Panc1 (cell line): ENCODE data around the gene MLH3. TPM values are rescaled to one million over a fixed set of nuclear protein-coding genes. Genes with fewer than 3 reads are reported as not detected.

Source experiments
- ATAC-seq: fragments of 200-7000 bp; cut with Tn5 transposase; 2 replicates; pipeline ENCODE4 v1.9.1; 2020; ENCODE audit warnings: mild to moderate bottlenecking, moderate library complexity
- BruUV-seq: library from RNA; stranded (reverse); fragments of 400-500 nt; replicated peaks from 2 replicates; lab custom pipeline; 2021; lab: Mats Ljungman, UMichigan
- CTCF ChIA-PET: fragments of 300-600 bp; sonication (Branson Sonifier 250); formaldehyde crosslinking; loops from one replicate; lab custom pipeline; 2022; ENCODE audit warnings: antibody characterized with exemption; lab: Charles Lee
- POLR2A ChIA-PET: fragments of 300-600 bp; sonication (Branson Sonifier 250); formaldehyde crosslinking; loops from one replicate; lab custom pipeline; 2022; ENCODE audit warnings: antibody characterized with exemption; lab: Charles Lee
- DNase-seq: peaks from one replicate; pipeline ENCODE4 v3.0.0-alpha.2; 2010; ENCODE audit warnings: low read depth, low spot score
- H3K27ac ChIP-seq: 2 replicates; pipeline ENCODE4 v1.5.1; 2011; ENCODE audit warnings: mild to moderate bottlenecking, low read length, inconsistent platforms
- H3K27me3 ChIP-seq: fragments of 200-500 bp; sonication (Bioruptor generic); 2 replicates; pipeline ENCODE4 v1.6.0; 2014; ENCODE audit warnings: low read length, inconsistent platforms; ENCODE audit not compliant: control insufficient read depth, insufficient read depth
- H3K36me3 ChIP-seq: fragments of 200-500 bp; sonication (Bioruptor generic); 2 replicates; pipeline ENCODE4 v1.5.1; 2014; ENCODE audit warnings: inconsistent platforms, mild to moderate bottlenecking, low read length, moderate library complexity; ENCODE audit not compliant: control insufficient read depth, insufficient read depth
- H3K4me1 ChIP-seq: 2 replicates; pipeline ENCODE4 v1.5.1; 2011; ENCODE audit warnings: inconsistent platforms, mild to moderate bottlenecking, low read length, moderate library complexity; ENCODE audit not compliant: control insufficient read depth, insufficient read depth
- H3K4me3 ChIP-seq, 2 experiments: 2 replicates each; pipeline ENCODE4 v1.5.1; 2011 to 2012; ENCODE audit warnings: low read depth in 2 of 2, low read length in 2 of 2, mild to moderate bottlenecking in 2 of 2, inconsistent platforms in 1 of 2, moderate library complexity in 1 of 2
- H3K9me3 ChIP-seq: fragments of 200-500 bp; sonication (Bioruptor generic); 2 replicates; pipeline ENCODE4 v1.5.1; 2014; ENCODE audit warnings: low read depth, mild to moderate bottlenecking, inconsistent platforms, low read length, moderate library complexity; ENCODE audit not compliant: control insufficient read depth, insufficient read depth
- CTCF ChIP-seq: fragments of 450-650 bp; IDR thresholded peaks from 2 replicates; pipeline ENCODE4 v1.5.1; 2017; ENCODE audit warnings: mild to moderate bottlenecking
- POLR2AphosphoS5 ChIP-seq: IDR thresholded peaks from 2 replicates; pipeline ENCODE4 v1.6.1; 2012; ENCODE audit warnings: mild to moderate bottlenecking, low read depth, low read length, moderate library complexity
- REST ChIP-seq, 2 experiments: IDR thresholded peaks; 2 replicates each; pipeline ENCODE4 v1.6.1; 2011 to 2012; ENCODE audit warnings: low read depth in 2 of 2, control low read depth in 1 of 2, low read length in 1 of 2, mild to moderate bottlenecking in 1 of 2, moderate library complexity in 1 of 2; ENCODE audit not compliant: insufficient read depth in 1 of 2
- SIN3A ChIP-seq: IDR thresholded peaks from 2 replicates; pipeline ENCODE4 v1.6.1; 2012; ENCODE audit warnings: low read depth, mild to moderate bottlenecking, low read length, moderate library complexity, borderline replicate concordance; ENCODE audit not compliant: insufficient read depth
- TCF7L2 ChIP-seq: IDR thresholded peaks from 2 replicates; pipeline ENCODE4 v1.6.1; 2011; ENCODE audit warnings: mild to moderate bottlenecking, low read depth, low read length, inconsistent platforms
- in situ Hi-C: cut with HindIII; loops from 2 replicates; pipeline ENCODE4 v1.10.0; 2016; ENCODE audit warnings: low sequenced_read_pairs, low pct_unique_long_range_greater_than_20kb
- intact Hi-C: fragments of 100-400 bp; cut with micrococcal nuclease; formaldehyde crosslinking; loops from one replicate; pipeline ENCODE4 v1.10.0; 2022; ENCODE audit not compliant: unreplicated experiment
- total RNA-seq: library from RNA; stranded (reverse); gene quantifications from one replicate; pipeline ENCODE4 v1.2.1, GENCODE V29; 2021; ENCODE audit not compliant: unreplicated experiment

Gene MLH3
- total RNA-seq, 1 experiment from 2014 or later, result 17.0 TPM

- intact Hi-C loops (no loop called here), in situ Hi-C loops (no loop called here)
- POLR2A ChIA-PET, result no interaction called here
- Histone ChIP-seq H3K4me3 (no peak overlapping the region), H3K27me3 (no peaks in the 10 kb centered on the region), H3K9me3 (no peaks in the 10 kb centered on the region), H3K27ac (no peak overlapping the region), H3K4me1 (peaks cover 7% of the 10 kb centered on the region; the same call in 1 of the 2 replicates), H3K36me3 (no peaks in the 10 kb centered on the region)
- no peak for DNase-seq
- TF ChIP-seq POLR2AphosphoS5 (no peak), TCF7L2 (no peak), CTCF (no peak), SIN3A (no peak), REST (IDR thresholded peaks at IDR 0.05; ENCODE audit: insufficient read depth in 1 of 2, low read depth in 2 of 2, low read length in 1 of 2) (no peak)
- CTCF ChIA-PET, result no interaction called here
- no TSS peak for BruUV-seq
- ATAC-seq, result no peak
These were observed 3.8 kb downstream of the MLH3 start for GRCh38 chr14:75047506-75047905.

GRCh38 chr14:75046899-75047298, 4.4 kb downstream of the MLH3 start:
- H3K27ac ChIP-seq, result no peak overlapping the region
- no peaks in the 10 kb centered on the region for H3K9me3 ChIP-seq
- DNase-seq, result no peak
- H3K36me3 ChIP-seq, result no peaks in the 10 kb centered on the region
- CTCF ChIA-PET, result no interaction called here
- POLR2A ChIA-PET, result no interaction called here
- no peak overlapping the region for H3K4me3 ChIP-seq
- no peak for ATAC-seq
- H3K4me1 ChIP-seq, result peaks cover 11% of the 10 kb centered on the region
- BruUV-seq, result no TSS peak
- intact Hi-C loops, result no loop called here
- TF ChIP-seq REST (IDR thresholded peaks at IDR 0.05; ENCODE audit: insufficient read depth in 1 of 2, low read depth in 2 of 2, low read length in 1 of 2), result no peak
- TF ChIP-seq SIN3A, result no peak
- TF ChIP-seq CTCF, result no peak
- TF ChIP-seq TCF7L2, result no peak
- no peak for TF ChIP-seq POLR2AphosphoS5
- in situ Hi-C loops, result no loop called here
- H3K27me3 ChIP-seq, result no peaks in the 10 kb centered on the region
